Vagina (tissue), 2 donors: Measurements from ENCODE around the gene MYO3B. TPM values are rescaled to one million over a fixed set of nuclear protein-coding genes. Genes with fewer than 3 reads are reported as not detected.

Source experiments
- DNase-seq, 2 donors: peaks; one replicate each; pipeline ENCODE4 v3.0.0-alpha.2; 2017; ENCODE audit errors: extremely low spot score in 2 of 2
- H3K27ac ChIP-seq: fragments of 200-600 bp; sonication (generic); one replicate; pipeline ENCODE4 v1.5.1; 2019
- H3K27me3 ChIP-seq: fragments of 200-600 bp; sonication (generic); one replicate; pipeline ENCODE4 v1.5.1; 2019
- H3K36me3 ChIP-seq, 2 donors: fragments of 200-600 bp; sonication (generic); one replicate each; pipeline ENCODE4 v1.5.1; 2017 to 2019
- H3K4me1 ChIP-seq: fragments of 200-600 bp; sonication (generic); one replicate; pipeline ENCODE4 v1.5.1; 2019
- H3K4me3 ChIP-seq, 2 donors: fragments of 200-600 bp; sonication (generic); 1 replicate in 1 of 2; 2 replicates in 1 of 2; pipeline ENCODE4 v1.5.1; 2016 to 2019
- H3K9me3 ChIP-seq: fragments of 200-600 bp; sonication (generic); one replicate; pipeline ENCODE4 v1.5.1; 2019
- POLR2A ChIP-seq, 2 donors: fragments of 450-650 bp; IDR thresholded peaks; one replicate each; pipeline ENCODE4 v1.6.1; 2017; ENCODE audit warnings: antibody characterized with exemption in 2 of 2, mild to moderate bottlenecking in 2 of 2, moderate library complexity in 2 of 2
- POLR2AphosphoS5 ChIP-seq, 2 donors: sonication (generic); formaldehyde crosslinking; IDR thresholded peaks; one replicate each; pipeline ENCODE4 v1.9.0; 2017; ENCODE audit warnings: antibody characterized with exemption in 2 of 2, mild to moderate bottlenecking in 2 of 2, low read depth in 1 of 2; ENCODE audit not compliant: insufficient read depth in 1 of 2
- intact Hi-C: fragments of 100-400 bp; cut with DNase I; formaldehyde crosslinking; loops from one replicate; pipeline ENCODE4 v1.15.1; 2023
- total RNA-seq: library from RNA; depleted of rRNA; stranded (reverse); fragments of >200 nt; gene quantifications from one replicate; pipeline ENCODE4 v1.2.3, GENCODE V29; 2016
- TF ChIP-seq, protein P1 (sequence below), 3 experiments: fragments of 450-650 bp in 2 of 3; fragments of 200-600 bp in 1 of 3; sonication (generic) in 1 of 3; IDR thresholded peaks; one replicate each; pipeline ENCODE4 v1.5.1; 2017 to 2019; ENCODE audit warnings: antibody characterized with exemption in 3 of 3, mild to moderate bottlenecking in 2 of 3, moderate library complexity in 2 of 3

The MYO3B gene
- total RNA-seq, 1 donor from 2014 or later = 0.49 TPM

DNA sequence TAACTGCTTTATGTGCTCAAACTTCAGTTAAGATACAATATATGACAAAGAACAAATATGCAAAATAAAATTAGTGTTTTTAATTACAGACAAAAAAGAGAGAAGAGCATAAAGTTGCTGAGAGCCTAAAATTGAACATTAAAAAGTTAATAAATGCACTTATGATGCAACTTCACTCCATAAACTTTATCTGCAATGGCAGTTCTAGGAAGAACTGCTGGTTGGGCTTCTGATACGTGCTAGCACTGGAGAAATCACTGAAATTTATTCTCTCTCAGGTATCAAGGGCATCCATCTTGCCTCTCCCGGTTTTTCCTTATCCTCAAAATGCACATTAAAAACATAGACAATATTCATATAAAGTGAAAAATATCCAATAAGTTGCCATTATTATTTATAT, 35.7 kb downstream of the MYO3B start:
- intact Hi-C loops = no loop called here
- Histone ChIP-seq H3K27ac (no peak overlapping the region), H3K36me3 (no peaks in the 10 kb centered on the region)

DNA sequence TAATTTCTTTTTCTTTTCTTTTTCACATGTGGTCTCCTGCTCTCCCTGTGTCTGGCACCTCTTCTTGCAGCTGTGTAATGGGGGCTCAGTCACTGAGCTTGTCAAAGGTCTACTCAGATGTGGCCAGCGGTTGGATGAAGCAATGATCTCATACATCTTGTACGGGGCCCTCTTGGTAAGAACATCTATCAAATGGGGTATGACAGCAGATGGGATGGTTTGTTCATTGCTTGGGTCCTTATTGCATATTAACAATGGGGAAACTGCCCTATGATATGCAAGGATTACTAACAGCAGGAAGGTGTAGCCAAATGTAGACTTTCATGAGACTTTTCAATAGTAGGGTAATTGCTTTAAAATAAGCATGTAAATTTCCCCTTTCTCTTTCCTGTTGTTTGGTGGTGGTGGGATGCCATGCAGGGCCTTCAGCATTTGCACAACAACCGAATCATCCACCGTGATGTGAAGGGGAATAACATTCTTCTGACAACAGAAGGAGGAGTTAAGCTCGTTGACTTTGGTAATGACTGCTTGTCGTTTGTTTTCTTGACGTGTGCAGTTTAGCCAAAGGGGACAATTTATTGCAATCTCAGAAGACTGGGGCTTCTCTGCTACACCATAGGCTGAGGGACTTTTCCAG, 36.5 kb downstream of the MYO3B start:
- Histone ChIP-seq H3K4me3 (no peak overlapping the region), H3K9me3 (no peaks in the 10 kb centered on the region), H3K4me1 (no peaks in the 10 kb centered on the region), H3K36me3 (no peaks in the 10 kb centered on the region), H3K27me3 (no peaks in the 10 kb centered on the region), H3K27ac (no peak overlapping the region)
- intact Hi-C loops = no loop called here
- TF ChIP-seq POLR2AphosphoS5 (IDR thresholded peaks at IDR 0.05; ENCODE audit: insufficient read depth in 1 of 2, low read depth in 1 of 2) (no peak), POLR2A (IDR thresholded peaks at IDR 0.05) (no peak)
- TF ChIP-seq, protein P1, sequence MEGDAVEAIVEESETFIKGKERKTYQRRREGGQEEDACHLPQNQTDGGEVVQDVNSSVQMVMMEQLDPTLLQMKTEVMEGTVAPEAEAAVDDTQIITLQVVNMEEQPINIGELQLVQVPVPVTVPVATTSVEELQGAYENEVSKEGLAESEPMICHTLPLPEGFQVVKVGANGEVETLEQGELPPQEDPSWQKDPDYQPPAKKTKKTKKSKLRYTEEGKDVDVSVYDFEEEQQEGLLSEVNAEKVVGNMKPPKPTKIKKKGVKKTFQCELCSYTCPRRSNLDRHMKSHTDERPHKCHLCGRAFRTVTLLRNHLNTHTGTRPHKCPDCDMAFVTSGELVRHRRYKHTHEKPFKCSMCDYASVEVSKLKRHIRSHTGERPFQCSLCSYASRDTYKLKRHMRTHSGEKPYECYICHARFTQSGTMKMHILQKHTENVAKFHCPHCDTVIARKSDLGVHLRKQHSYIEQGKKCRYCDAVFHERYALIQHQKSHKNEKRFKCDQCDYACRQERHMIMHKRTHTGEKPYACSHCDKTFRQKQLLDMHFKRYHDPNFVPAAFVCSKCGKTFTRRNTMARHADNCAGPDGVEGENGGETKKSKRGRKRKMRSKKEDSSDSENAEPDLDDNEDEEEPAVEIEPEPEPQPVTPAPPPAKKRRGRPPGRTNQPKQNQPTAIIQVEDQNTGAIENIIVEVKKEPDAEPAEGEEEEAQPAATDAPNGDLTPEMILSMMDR (IDR thresholded peaks at IDR 0.05) = no peak
- no peak for DNase-seq

More for the DNA sequence above, 35.7 kb downstream of the MYO3B start:
- TF ChIP-seq POLR2AphosphoS5 (IDR thresholded peaks at IDR 0.05; ENCODE audit: insufficient read depth in 1 of 2, low read depth in 1 of 2) = no peak
- TF ChIP-seq, protein P1 (IDR thresholded peaks at IDR 0.05) = no peak
- TF ChIP-seq POLR2A (IDR thresholded peaks at IDR 0.05) = no peak
- Histone ChIP-seq H3K27me3 (no peaks in the 10 kb centered on the region), H3K4me1 (no peaks in the 10 kb centered on the region), H3K9me3 (no peaks in the 10 kb centered on the region), H3K4me3 (no peak overlapping the region)
- DNase-seq = no peak

DNA sequence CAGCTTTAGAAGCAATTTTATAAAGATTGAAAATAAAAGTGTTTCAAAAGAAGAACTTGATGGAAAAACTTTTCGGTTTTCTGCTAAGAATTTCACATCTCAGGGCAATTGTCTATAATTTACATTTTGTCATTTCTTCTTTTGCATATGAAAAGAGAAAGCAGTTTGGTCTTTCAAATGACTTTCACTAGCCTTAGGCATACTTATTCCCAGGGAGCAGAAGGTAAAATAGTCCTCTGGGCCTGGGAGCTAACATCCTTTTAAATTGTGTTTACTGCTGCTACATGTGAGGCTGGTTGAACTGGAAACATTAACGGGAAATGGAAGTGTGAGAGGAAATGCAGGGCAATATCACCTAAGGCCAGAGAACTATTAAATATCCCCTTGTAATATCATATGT, 37.1 kb downstream of the MYO3B start:
- no peak for DNase-seq
- Histone ChIP-seq H3K4me1 (no peaks in the 10 kb centered on the region), H3K36me3 (no peaks in the 10 kb centered on the region), H3K27me3 (no peaks in the 10 kb centered on the region), H3K9me3 (no peaks in the 10 kb centered on the region), H3K4me3 (no peak overlapping the region), H3K27ac (no peak overlapping the region)
- intact Hi-C loops = no loop called here
- TF ChIP-seq, protein P1 (IDR thresholded peaks at IDR 0.05) = no peak
- TF ChIP-seq POLR2A (IDR thresholded peaks at IDR 0.05) (no peak), POLR2AphosphoS5 (IDR thresholded peaks at IDR 0.05; ENCODE audit: insufficient read depth in 1 of 2, low read depth in 1 of 2) (no peak)

DNA sequence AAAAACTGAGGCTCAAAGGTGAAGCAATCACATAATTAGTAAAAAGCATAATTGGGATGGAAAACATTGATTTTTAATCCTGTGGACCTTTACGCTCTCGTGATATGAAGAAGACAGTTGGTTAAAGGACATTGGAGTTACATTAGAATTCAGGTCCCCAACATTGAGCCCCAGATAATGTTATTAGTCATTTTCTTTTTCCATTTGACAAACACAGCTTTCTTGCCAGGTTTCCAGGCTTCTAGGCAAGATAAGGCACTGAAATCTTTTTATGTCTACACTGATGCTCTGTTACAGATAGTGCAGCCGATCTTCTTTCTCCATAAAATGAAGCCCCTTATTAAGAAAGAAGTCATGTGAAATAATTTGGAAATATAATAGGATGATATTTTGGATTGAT, 38.5 kb downstream of the MYO3B start:
- H3K9me3 ChIP-seq = no peaks in the 10 kb centered on the region
- TF ChIP-seq POLR2A (IDR thresholded peaks at IDR 0.05) (no peak), POLR2AphosphoS5 (IDR thresholded peaks at IDR 0.05; ENCODE audit: insufficient read depth in 1 of 2, low read depth in 1 of 2) (no peak)
- TF ChIP-seq, protein P1 (IDR thresholded peaks at IDR 0.05) = no peak

DNA sequence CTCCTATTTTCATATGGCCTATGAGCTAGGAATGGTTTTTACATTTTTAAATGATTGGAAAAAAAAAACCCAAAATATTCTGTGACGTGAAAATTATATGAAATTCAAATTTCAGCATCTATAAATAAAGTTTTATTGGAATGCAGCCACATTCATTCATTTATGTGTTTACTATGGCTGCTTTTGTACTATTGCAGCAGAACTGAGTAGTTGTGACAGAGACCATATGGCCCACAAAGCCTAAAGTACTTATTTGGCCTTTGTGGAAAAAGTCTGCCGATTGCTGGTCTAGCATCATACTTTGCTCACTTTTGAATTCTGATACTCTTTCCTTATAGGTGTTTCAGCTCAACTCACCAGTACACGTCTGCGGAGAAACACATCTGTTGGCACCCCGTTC, 39.0 kb downstream of the MYO3B start:
- intact Hi-C loops = no loop called here
- H3K4me1 ChIP-seq = no peaks in the 10 kb centered on the region
- no peak for DNase-seq
- H3K9me3 ChIP-seq = no peaks in the 10 kb centered on the region
- TF ChIP-seq POLR2AphosphoS5 (IDR thresholded peaks at IDR 0.05; ENCODE audit: insufficient read depth in 1 of 2, low read depth in 1 of 2) = no peak
- TF ChIP-seq POLR2A (IDR thresholded peaks at IDR 0.05) = no peak
- TF ChIP-seq, protein P1 (IDR thresholded peaks at IDR 0.05) = no peak
- H3K27me3 ChIP-seq = no peaks in the 10 kb centered on the region
- no peaks in the 10 kb centered on the region for H3K36me3 ChIP-seq
- H3K4me3 ChIP-seq = no peak overlapping the region
- peak overlapping the region; percentile 2 for H3K27ac ChIP-seq

More for the DNA sequence above, 38.5 kb downstream of the MYO3B start:
- H3K4me1 ChIP-seq = no peaks in the 10 kb centered on the region
- DNase-seq = no peak
- intact Hi-C loops = no loop called here
- no peak overlapping the region for H3K4me3 ChIP-seq
- H3K36me3 ChIP-seq = no peaks in the 10 kb centered on the region
- H3K27me3 ChIP-seq = no peaks in the 10 kb centered on the region
- peak overlapping the region; percentile 2 for H3K27ac ChIP-seq
